ENCODE measurements around the gene ACTR8. TPM values are rescaled to one million over a fixed set of nuclear protein-coding genes. Genes with fewer than 3 reads are reported as not detected.

The ACTR8 gene
- polyA plus RNA-seq, 1 donor (not counting 4 experiments of a cell fraction or from before 2014, with no cell fraction given), result 28.8 TPM

GRCh38 chr3:53846134-53846850, 35.7 kb downstream of the ACTR8 start, which contains the start of the genes CHDH and IL17RB:
Gene CHDH (minus strand): TSS chr3:53846419. CDS start chr3:53824008, 22,411 bp downstream.
Gene IL17RB (plus strand): TSS chr3:53846568. CDS start chr3:53846589, 21 bp downstream.
- FAIRE-seq, result no peak
- Histone ChIP-seq H3K4me2 (ENCODE audit: control insufficient read depth, extremely low read depth, insufficient read depth, low read depth, low read length) (peak within 1 kb of the TSS; percentile 85), H3K4me3 (ENCODE audit: control insufficient read depth in 2 of 3, extremely low read depth in 1 of 3, insufficient read depth in 2 of 3, low read depth in 1 of 3, low read length in 3 of 3) (peak within 1 kb of the TSS; percentile 23 to 61 (median 59)), H3K9me3 (ENCODE audit: control insufficient read depth, low read depth, low read length) (no peaks in the 10 kb centered on the region), H3K4me1 (ENCODE audit: control insufficient read depth, extremely low read depth, insufficient read depth, low read length) (peaks cover 4% of the 10 kb centered on the region), H3K9me1 (ENCODE audit: control insufficient read depth, extremely low read depth, insufficient read depth, low read length) (no peaks in the 10 kb centered on the region), H3K79me2 (ENCODE audit: control insufficient read depth, insufficient read depth, low read length) (no peaks in the 10 kb centered on the region), H3K27ac (ENCODE audit: control insufficient read depth, insufficient read depth, low read length) (no peak within 1 kb of the TSS), H3K36me3 (ENCODE audit: control insufficient read depth in 2 of 2, extremely low read depth in 1 of 2, insufficient read depth in 2 of 2, low read length in 2 of 2) (no peaks in the 10 kb centered on the region), H3K27me3 (ENCODE audit: control insufficient read depth, extremely low read depth, insufficient read depth, low read length) (peaks cover 40% of the 10 kb centered on the region), H4K20me1 (ENCODE audit: control insufficient read depth, extremely low read depth, insufficient read depth, low read length) (no peaks in the 10 kb centered on the region), H3K9ac (ENCODE audit: control insufficient read depth, extremely low read depth, insufficient read depth, low read length) (no peak within 1 kb of the TSS), H2AFZ (ENCODE audit: control insufficient read depth, low read length) (peak within 1 kb of the TSS; percentile 46)
- no peak for DNase-seq (ENCODE audit: low read depth, low spot score)
- dilution Hi-C loops (cut with MboI; ENCODE audit: extremely low pct_ligation_motif_present, low sequenced_read_pairs), result no loop called here
- TF ChIP-seq EZH2 (IDR thresholded peaks at IDR 0.05; ENCODE audit: low read length) (peak; percentile 20), CTCF (optimal IDR thresholded peaks at IDR 0.05 in 1 of 3, IDR thresholded peaks at IDR 0.05 in 1 of 3, conservative IDR thresholded peaks at IDR 0.05 in 1 of 3; ENCODE audit: extremely low read depth in 1 of 3, insufficient read depth in 2 of 3, low read length in 3 of 3) (no peak)

GRCh38 chr3:53845881-53846133, 36.1 kb downstream of the ACTR8 start:
- TF ChIP-seq EZH2 (IDR thresholded peaks at IDR 0.05; ENCODE audit: low read length) (no peak), CTCF (optimal IDR thresholded peaks at IDR 0.05 in 1 of 3, IDR thresholded peaks at IDR 0.05 in 1 of 3, conservative IDR thresholded peaks at IDR 0.05 in 1 of 3; ENCODE audit: extremely low read depth in 1 of 3, insufficient read depth in 2 of 3, low read length in 3 of 3) (no peak)
- no peaks in the 10 kb centered on the region for H3K9me3 ChIP-seq (ENCODE audit: control insufficient read depth, low read depth, low read length)
- DNase-seq (ENCODE audit: low read depth, low spot score), result no peak
- no peaks in the 10 kb centered on the region for H3K36me3 ChIP-seq (ENCODE audit: control insufficient read depth in 2 of 2, extremely low read depth in 1 of 2, insufficient read depth in 2 of 2, low read length in 2 of 2)
- H3K9ac ChIP-seq (ENCODE audit: control insufficient read depth, extremely low read depth, insufficient read depth, low read length), result no peak overlapping the region
- H3K4me1 ChIP-seq (ENCODE audit: control insufficient read depth, extremely low read depth, insufficient read depth, low read length), result peaks cover 4% of the 10 kb centered on the region
- H3K79me2 ChIP-seq (ENCODE audit: control insufficient read depth, insufficient read depth, low read length), result no peaks in the 10 kb centered on the region
- peak overlapping the region; percentile 85 for H3K4me2 ChIP-seq (ENCODE audit: control insufficient read depth, extremely low read depth, insufficient read depth, low read depth, low read length)
- H2AFZ ChIP-seq (ENCODE audit: control insufficient read depth, low read length), result peak overlapping the region; percentile 46
- peaks cover 40% of the 10 kb centered on the region for H3K27me3 ChIP-seq (ENCODE audit: control insufficient read depth, extremely low read depth, insufficient read depth, low read length)
- FAIRE-seq, result no peak
- no peaks in the 10 kb centered on the region for H3K9me1 ChIP-seq (ENCODE audit: control insufficient read depth, extremely low read depth, insufficient read depth, low read length)
- peak overlapping the region; percentile 23 to 61 (median 59) for H3K4me3 ChIP-seq (ENCODE audit: control insufficient read depth in 2 of 3, extremely low read depth in 1 of 3, insufficient read depth in 2 of 3, low read depth in 1 of 3, low read length in 3 of 3)
- no peaks in the 10 kb centered on the region for H4K20me1 ChIP-seq (ENCODE audit: control insufficient read depth, extremely low read depth, insufficient read depth, low read length)
- dilution Hi-C loops (cut with MboI; ENCODE audit: extremely low pct_ligation_motif_present, low sequenced_read_pairs), result no loop called here
- no peak overlapping the region for H3K27ac ChIP-seq (ENCODE audit: control insufficient read depth, insufficient read depth, low read length)

Measured in keratinocyte (primary cell).